ENCODE data around the gene GPR25.

GPR25 gene

DNA sequence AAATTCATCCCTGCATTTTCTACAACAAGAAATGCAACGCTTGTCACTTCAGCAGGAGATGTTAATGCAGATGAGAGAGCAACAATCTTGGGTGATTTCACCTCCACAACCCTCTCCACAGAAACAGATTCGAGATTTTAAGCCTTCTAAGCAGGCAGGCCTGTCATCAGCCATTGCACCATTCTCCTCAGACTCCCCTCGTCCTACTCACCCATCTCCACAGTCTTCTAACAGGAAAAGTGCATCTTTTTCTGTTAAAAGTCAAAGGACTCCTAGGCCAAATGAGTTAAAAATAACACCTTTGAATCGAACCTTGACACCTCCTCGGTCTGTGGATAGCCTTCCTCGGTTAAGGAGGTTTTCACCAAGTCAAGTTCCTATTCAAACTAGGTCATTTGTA lies 23.4 kb upstream of the GPR25 start:
- WGBS = 96% methylated on average over 6 of the region's 6 CpGs
- Histone ChIP-seq H3K9me3 (ENCODE audit: control insufficient read depth, low read length) (no peaks in the 10 kb centered on the region), H2BK120ac (ENCODE audit: low read depth, low read length) (no peak overlapping the region), H2BK15ac (ENCODE audit: low read depth, poor library complexity, severe bottlenecking) (no peak overlapping the region), H4K8ac (ENCODE audit: low read length) (no peak overlapping the region), H3K4me2 (ENCODE audit: low read length, poor library complexity, severe bottlenecking) (no peak overlapping the region), H3K79me1 (replicated peaks; ENCODE audit: low read length, poor library complexity, severe bottlenecking) (peaks cover 11% of the 10 kb centered on the region), H3K23ac (ENCODE audit: low read length in 2 of 2) (no peak overlapping the region), H3K4ac (ENCODE audit: low read depth in 1 of 2, low read length in 2 of 2) (no peak overlapping the region), H3K4me3 (ENCODE audit: insufficient read depth in 1 of 2, low read depth in 1 of 2, low read length in 2 of 2) (no peak overlapping the region), H2BK12ac (ENCODE audit: low read length in 2 of 2) (no peak overlapping the region), H3K9ac (ENCODE audit: low read length) (no peak overlapping the region), H3K36me3 (ENCODE audit: control insufficient read depth in 1 of 2, insufficient read depth in 2 of 2, low read depth in 1 of 2, low read length in 2 of 2) (peaks cover 12 to 93% of the 10 kb centered on the region in 2 experiments), H3K27me3 (ENCODE audit: control insufficient read depth in 1 of 2, insufficient read depth in 1 of 2, low read length in 2 of 2) (no peaks in the 10 kb centered on the region), H3K27ac (ENCODE audit: low read length, poor library complexity, severe bottlenecking) (no peak overlapping the region), H3K18ac (ENCODE audit: low read depth in 1 of 2, low read length in 2 of 2) (no peak overlapping the region), H3K4me1 (ENCODE audit: control insufficient read depth, insufficient read depth, low read depth, low read length) (no peaks in the 10 kb centered on the region), H3K14ac (ENCODE audit: low read length in 2 of 2) (no peak overlapping the region), H2BK5ac (ENCODE audit: low read depth, low read length, poor library complexity, severe bottlenecking) (no peak overlapping the region), H2AK5ac (ENCODE audit: low read length, severe bottlenecking) (no peak overlapping the region), H4K91ac (ENCODE audit: low read length) (no peak overlapping the region), H2AFZ (ENCODE audit: low read depth, low read length) (no peak overlapping the region)
- no peak for DNase-seq

DNA sequence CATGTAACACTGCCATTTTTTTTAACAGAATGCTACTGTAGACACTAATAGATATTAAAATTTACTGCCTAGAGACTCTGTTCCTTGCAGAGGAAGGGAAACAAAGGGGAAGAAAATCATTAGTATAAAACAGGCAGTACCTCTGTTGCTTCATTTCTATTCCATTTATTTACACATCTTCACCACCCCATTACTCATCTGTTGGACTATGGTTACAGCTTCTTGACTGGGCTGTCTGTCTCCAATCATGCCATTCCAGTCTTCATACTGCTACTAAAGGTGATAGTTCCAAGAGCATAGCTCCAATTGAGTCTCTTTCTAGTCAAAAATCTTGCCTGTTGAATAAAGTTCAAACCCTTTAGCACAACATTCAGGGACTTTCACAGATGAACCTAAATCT lies 22.2 kb upstream of the GPR25 start:
- H3K14ac ChIP-seq (ENCODE audit: low read length in 2 of 2) = no peak overlapping the region
- H2BK5ac ChIP-seq (ENCODE audit: low read depth, low read length, poor library complexity, severe bottlenecking) = no peak overlapping the region

GRCh38 chr1:200856716-200857357 lies 15.9 kb upstream of the GPR25 start:
- Histone ChIP-seq H2AK5ac (ENCODE audit: low read length, severe bottlenecking) (no peak overlapping the region), H3K9ac (ENCODE audit: low read length) (no peak overlapping the region), H3K23ac (ENCODE audit: low read length in 2 of 2) (no peak overlapping the region), H4K91ac (ENCODE audit: low read length) (no peak overlapping the region), H3K4me3 (ENCODE audit: insufficient read depth in 1 of 2, low read depth in 1 of 2, low read length in 2 of 2) (no peak overlapping the region), H3K36me3 (ENCODE audit: control insufficient read depth in 1 of 2, insufficient read depth in 2 of 2, low read depth in 1 of 2, low read length in 2 of 2) (peaks cover 7 to 90% of the 10 kb centered on the region in 2 experiments), H2BK5ac (ENCODE audit: low read depth, low read length, poor library complexity, severe bottlenecking) (no peak overlapping the region), H2BK12ac (ENCODE audit: low read length in 2 of 2) (no peak overlapping the region), H2BK15ac (ENCODE audit: low read depth, poor library complexity, severe bottlenecking) (no peak overlapping the region), H2BK120ac (ENCODE audit: low read depth, low read length) (no peak overlapping the region), H3K4me2 (ENCODE audit: low read length, poor library complexity, severe bottlenecking) (no peak overlapping the region), H3K9me3 (ENCODE audit: control insufficient read depth, low read length) (no peaks in the 10 kb centered on the region), H3K27me3 (ENCODE audit: control insufficient read depth in 1 of 2, insufficient read depth in 1 of 2, low read length in 2 of 2) (no peaks in the 10 kb centered on the region), H3K18ac (ENCODE audit: low read depth in 1 of 2, low read length in 2 of 2) (no peak overlapping the region), H4K8ac (ENCODE audit: low read length) (no peak overlapping the region), H3K4me1 (ENCODE audit: control insufficient read depth, insufficient read depth, low read depth, low read length) (no peaks in the 10 kb centered on the region), H3K4ac (ENCODE audit: low read depth in 1 of 2, low read length in 2 of 2) (no peak overlapping the region), H3K79me1 (replicated peaks; ENCODE audit: low read length, poor library complexity, severe bottlenecking) (no peaks in the 10 kb centered on the region), H3K27ac (ENCODE audit: low read length, poor library complexity, severe bottlenecking) (no peak overlapping the region), H3K14ac (ENCODE audit: low read length in 2 of 2) (no peak overlapping the region), H2AFZ (ENCODE audit: low read depth, low read length) (no peak overlapping the region)
- no peak for DNase-seq
- WGBS = 100% methylated on average over 1 of the region's 2 CpGs

More for the DNA sequence above, 22.2 kb upstream of the GPR25 start:
- H3K4me3 ChIP-seq (ENCODE audit: insufficient read depth in 1 of 2, low read depth in 1 of 2, low read length in 2 of 2) = no peak overlapping the region
- no peak overlapping the region for H2BK15ac ChIP-seq (ENCODE audit: low read depth, poor library complexity, severe bottlenecking)
- no peak overlapping the region for H2BK120ac ChIP-seq (ENCODE audit: low read depth, low read length)
- peaks cover 8% of the 10 kb centered on the region for H3K79me1 ChIP-seq (replicated peaks; ENCODE audit: low read length, poor library complexity, severe bottlenecking)
- no peak overlapping the region for H3K23ac ChIP-seq (ENCODE audit: low read length in 2 of 2)
- no peaks in the 10 kb centered on the region for H3K9me3 ChIP-seq (ENCODE audit: control insufficient read depth, low read length)
- no peak overlapping the region for H2AK5ac ChIP-seq (ENCODE audit: low read length, severe bottlenecking)
- no peak overlapping the region for H4K8ac ChIP-seq (ENCODE audit: low read length)
- no peak overlapping the region for H3K27ac ChIP-seq (ENCODE audit: low read length, poor library complexity, severe bottlenecking)
- H3K9ac ChIP-seq (ENCODE audit: low read length) = no peak overlapping the region
- H4K91ac ChIP-seq (ENCODE audit: low read length) = no peak overlapping the region
- no peaks in the 10 kb centered on the region for H3K4me1 ChIP-seq (ENCODE audit: control insufficient read depth, insufficient read depth, low read depth, low read length)
- no peak overlapping the region for H3K4me2 ChIP-seq (ENCODE audit: low read length, poor library complexity, severe bottlenecking)
- no peaks in the 10 kb centered on the region for H3K27me3 ChIP-seq (ENCODE audit: control insufficient read depth in 1 of 2, insufficient read depth in 1 of 2, low read length in 2 of 2)
- DNase-seq = no peak
- no peak overlapping the region for H2BK12ac ChIP-seq (ENCODE audit: low read length in 2 of 2)
- peaks cover 12 to 96% of the 10 kb centered on the region in 2 experiments for H3K36me3 ChIP-seq (ENCODE audit: control insufficient read depth in 1 of 2, insufficient read depth in 2 of 2, low read depth in 1 of 2, low read length in 2 of 2)
- H3K18ac ChIP-seq (ENCODE audit: low read depth in 1 of 2, low read length in 2 of 2) = no peak overlapping the region
- no peak overlapping the region for H3K4ac ChIP-seq (ENCODE audit: low read depth in 1 of 2, low read length in 2 of 2)
- H2AFZ ChIP-seq (ENCODE audit: low read depth, low read length) = no peak overlapping the region

- Histone ChIP-seq H3K36me3 (ENCODE audit: control insufficient read depth in 1 of 2, insufficient read depth in 2 of 2, low read depth in 1 of 2, low read length in 2 of 2) (peaks cover 7 to 87% of the 10 kb centered on the region in 2 experiments), H3K4me2 (ENCODE audit: low read length, poor library complexity, severe bottlenecking) (no peak overlapping the region), H3K9me3 (ENCODE audit: control insufficient read depth, low read length) (no peaks in the 10 kb centered on the region), H4K8ac (ENCODE audit: low read length) (no peak overlapping the region), H3K4me1 (ENCODE audit: control insufficient read depth, insufficient read depth, low read depth, low read length) (no peaks in the 10 kb centered on the region), H3K27ac (ENCODE audit: low read length, poor library complexity, severe bottlenecking) (no peak overlapping the region), H3K27me3 (ENCODE audit: control insufficient read depth in 1 of 2, insufficient read depth in 1 of 2, low read length in 2 of 2) (no peaks in the 10 kb centered on the region), H2BK5ac (ENCODE audit: low read depth, low read length, poor library complexity, severe bottlenecking) (no peak overlapping the region), H3K9ac (ENCODE audit: low read length) (no peak overlapping the region), H2BK12ac (ENCODE audit: low read length in 2 of 2) (no peak overlapping the region), H3K79me1 (replicated peaks; ENCODE audit: low read length, poor library complexity, severe bottlenecking) (no peaks in the 10 kb centered on the region), H3K4me3 (ENCODE audit: insufficient read depth in 1 of 2, low read depth in 1 of 2, low read length in 2 of 2) (no peak overlapping the region), H3K23ac (ENCODE audit: low read length in 2 of 2) (no peak overlapping the region), H2AFZ (ENCODE audit: low read depth, low read length) (no peak overlapping the region), H3K14ac (ENCODE audit: low read length in 2 of 2) (no peak overlapping the region), H3K18ac (ENCODE audit: low read depth in 1 of 2, low read length in 2 of 2) (no peak overlapping the region), H2BK120ac (ENCODE audit: low read depth, low read length) (no peak overlapping the region), H2BK15ac (ENCODE audit: low read depth, poor library complexity, severe bottlenecking) (no peak overlapping the region), H2AK5ac (ENCODE audit: low read length, severe bottlenecking) (no peak overlapping the region), H4K91ac (ENCODE audit: low read length) (no peak overlapping the region), H3K4ac (ENCODE audit: low read depth in 1 of 2, low read length in 2 of 2) (no peak overlapping the region)
- DNase-seq = no peak
- WGBS = 94% methylated on average over 1 of the region's 1 CpG
Observed at GRCh38 chr1:200857804-200858203, 15.0 kb upstream of the GPR25 start.
